ENCODE measurements around the gene MT1H.

The MT1H gene

GRCh38 chr16:56636616-56637413 lies 32.8 kb upstream of the MT1H start:
- FAIRE-seq = no peak

GRCh38 chr16:56637814-56638750 lies 31.5 kb upstream of the MT1H start, which contains the start of gene MT1A:
MT1A (plus strand) TSS chr16:56638666; CDS start chr16:56638739, 73 bp downstream.
- no peak for FAIRE-seq

- FAIRE-seq = no peak
Measured at GRCh38 chr16:56639045-56639444, 30.6 kb upstream of the MT1H start.

GRCh38 chr16:56640076-56640475 lies 29.5 kb upstream of the MT1H start:
- FAIRE-seq = no peak

- FAIRE-seq = no peak
Measured at GRCh38 chr16:56641166-56641565, 28.4 kb upstream of the MT1H start.

GRCh38 chr16:56643080-56643778 lies 26.4 kb upstream of the MT1H start:
- no peak for FAIRE-seq

GRCh38 chr16:56643833-56644232 lies 25.8 kb upstream of the MT1H start:
- no peak for FAIRE-seq

GRCh38 chr16:56645311-56645710 lies 24.3 kb upstream of the MT1H start:
- FAIRE-seq = no peak

- FAIRE-seq = no peak
Measured at GRCh38 chr16:56645838-56646237, 23.8 kb upstream of the MT1H start.

GRCh38 chr16:56647641-56648431 lies 21.8 kb upstream of the MT1H start:
- no peak for FAIRE-seq

- no peak for FAIRE-seq
Measured at GRCh38 chr16:56649271-56649670, 20.3 kb upstream of the MT1H start.

GRCh38 chr16:56649820-56650219 lies 19.8 kb upstream of the MT1H start:
- no peak for FAIRE-seq

GRCh38 chr16:56651586-56651985 lies 18.0 kb upstream of the MT1H start, which contains the start of gene MT1B:
MT1B (plus strand) TSS chr16:56651886; CDS start chr16:56651954, 68 bp downstream.
- no peak for FAIRE-seq

GRCh38 chr16:56652600-56652999 lies 17.0 kb upstream of the MT1H start:
- FAIRE-seq = no peak

GRCh38 chr16:56653218-56653617 lies 16.4 kb upstream of the MT1H start:
- no peak for FAIRE-seq

GRCh38 chr16:56657555-56658326 lies 11.9 kb upstream of the MT1H start, which contains the start of gene MT1F:
MT1F (plus strand) TSS chr16:56657959; CDS start chr16:56658059, 100 bp downstream.
- no peak for FAIRE-seq

GRCh38 chr16:56658327-56658875 lies 11.2 kb upstream of the MT1H start:
- FAIRE-seq = no peak

- no peak for FAIRE-seq
Measured at GRCh38 chr16:56662357-56663354, 7.0 kb upstream of the MT1H start.

GRCh38 chr16:56664506-56664905 lies 5.1 kb upstream of the MT1H start:
- no peak for FAIRE-seq

Measured in colon (tissue), 2 donors.